ENCODE data around the gene SDK1. TPM values are rescaled to one million over a fixed set of nuclear protein-coding genes. Genes with fewer than 3 reads are reported as not detected.

SDK1 gene
- total and polyA plus RNA-seq, 2 experiments from 2014 or later, result not detected

DNA sequence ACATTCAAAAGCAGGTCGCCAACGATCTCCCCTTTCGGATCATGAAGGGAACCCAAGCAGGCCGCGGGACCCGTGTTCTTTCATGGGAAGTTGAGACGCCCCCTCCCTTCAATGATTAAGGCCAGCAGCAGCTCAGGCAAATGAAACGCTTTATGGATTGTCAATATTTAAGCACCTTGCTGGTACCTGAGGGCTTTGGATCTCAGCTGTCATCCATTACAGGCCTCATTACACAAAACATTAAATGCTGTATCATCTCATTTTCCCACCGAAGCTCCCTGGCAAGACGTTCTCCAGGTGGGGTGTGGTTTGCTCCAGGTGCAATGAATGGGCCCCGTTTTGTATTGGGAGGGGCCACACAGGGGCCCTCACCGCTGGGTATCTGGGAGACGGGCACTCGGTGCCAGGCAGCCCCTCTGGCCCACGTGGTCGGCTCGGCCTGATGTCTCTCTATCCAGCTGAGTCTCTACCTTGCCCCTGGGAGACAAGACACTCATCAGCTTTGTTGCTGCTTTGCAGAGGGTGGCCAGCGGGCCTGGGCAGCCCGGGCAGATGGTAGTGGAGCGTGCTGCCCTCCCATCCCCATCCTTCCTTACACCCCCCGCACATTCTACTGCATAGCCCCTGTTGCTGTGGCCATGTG, 925.0 kb downstream of the SDK1 start:
- Histone ChIP-seq H3K9me3 (ENCODE audit: low read depth) (no peaks in the 10 kb centered on the region), H3K27ac (no peak overlapping the region), H3K4me1 (ENCODE audit: insufficient read depth) (no peaks in the 10 kb centered on the region), H3K4me2 (ENCODE audit: unreplicated experiment) (no peak overlapping the region), H3F3A (ENCODE audit: insufficient read depth) (no peaks in the 10 kb centered on the region), H3K79me2 (ENCODE audit: insufficient read depth) (no peaks in the 10 kb centered on the region), H3K4me3 (no peak overlapping the region), H3K9ac (no peak overlapping the region), H2AFZ (no peak overlapping the region), H3K9me2 (ENCODE audit: insufficient read depth) (no peaks in the 10 kb centered on the region), H3K27me3 (replicated peaks; ENCODE audit: insufficient read depth) (no peaks in the 10 kb centered on the region), H4K20me1 (ENCODE audit: insufficient read depth) (no peaks in the 10 kb centered on the region), H3K36me3 (ENCODE audit: low read depth) (no peaks in the 10 kb centered on the region)
- no peak for DNase-seq
- 60% methylated on average over 21 of the region's 21 CpGs for WGBS, 2 experiments (ENCODE audit: low coverage in 1 of 2, low lambda C conversion rate in 2 of 2, missing lambda C conversion rate in 2 of 2)
- in situ Hi-C loops (cut with MboI), result no loop called here
- no peak for TF ChIP-seq EZH2 (IDR thresholded peaks at IDR 0.05; ENCODE audit: insufficient read depth, poor library complexity, severe bottlenecking)
- TF ChIP-seq EZH2phosphoT487 (IDR thresholded peaks at IDR 0.05; ENCODE audit: insufficient read depth, low read depth), result no peak

DNA sequence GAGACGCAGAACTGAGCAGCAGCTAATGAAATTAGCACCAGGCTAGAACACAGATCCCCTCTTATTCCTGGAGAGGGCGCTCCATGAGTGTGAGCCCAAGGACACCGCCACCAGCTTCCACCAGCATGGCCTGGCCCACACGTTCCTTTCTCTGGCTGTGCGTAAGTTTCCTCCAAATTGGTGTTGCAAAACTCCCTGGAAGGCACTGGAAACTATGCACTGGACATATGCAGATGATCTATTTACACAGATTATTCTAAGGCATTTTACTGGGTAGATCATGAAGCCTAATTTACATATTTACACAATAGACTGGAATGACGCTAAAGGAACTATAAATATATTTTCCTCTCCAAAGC, 925.5 kb downstream of the SDK1 start:
- Histone ChIP-seq H3K4me2 (ENCODE audit: unreplicated experiment) (no peak overlapping the region), H4K20me1 (ENCODE audit: insufficient read depth) (no peaks in the 10 kb centered on the region), H3K4me1 (ENCODE audit: insufficient read depth) (no peaks in the 10 kb centered on the region), H3K36me3 (ENCODE audit: low read depth) (no peaks in the 10 kb centered on the region), H3K9me2 (ENCODE audit: insufficient read depth) (no peaks in the 10 kb centered on the region), H3K27ac (no peak overlapping the region), H3K9ac (no peak overlapping the region), H3K79me2 (ENCODE audit: insufficient read depth) (no peaks in the 10 kb centered on the region), H3K9me3 (ENCODE audit: low read depth) (no peaks in the 10 kb centered on the region), H3K4me3 (no peak overlapping the region), H3F3A (ENCODE audit: insufficient read depth) (no peaks in the 10 kb centered on the region), H2AFZ (no peak overlapping the region), H3K27me3 (replicated peaks; ENCODE audit: insufficient read depth) (no peaks in the 10 kb centered on the region)
- no peak for DNase-seq
- 49 to 52% methylated on average over 6 of the region's 6 CpGs for WGBS, 2 experiments (ENCODE audit: low coverage in 1 of 2, low lambda C conversion rate in 2 of 2, missing lambda C conversion rate in 2 of 2)
- TF ChIP-seq EZH2phosphoT487 (IDR thresholded peaks at IDR 0.05; ENCODE audit: insufficient read depth, low read depth) (no peak), EZH2 (IDR thresholded peaks at IDR 0.05; ENCODE audit: insufficient read depth, poor library complexity, severe bottlenecking) (no peak)
- in situ Hi-C loops (cut with MboI), result no loop called here

DNA sequence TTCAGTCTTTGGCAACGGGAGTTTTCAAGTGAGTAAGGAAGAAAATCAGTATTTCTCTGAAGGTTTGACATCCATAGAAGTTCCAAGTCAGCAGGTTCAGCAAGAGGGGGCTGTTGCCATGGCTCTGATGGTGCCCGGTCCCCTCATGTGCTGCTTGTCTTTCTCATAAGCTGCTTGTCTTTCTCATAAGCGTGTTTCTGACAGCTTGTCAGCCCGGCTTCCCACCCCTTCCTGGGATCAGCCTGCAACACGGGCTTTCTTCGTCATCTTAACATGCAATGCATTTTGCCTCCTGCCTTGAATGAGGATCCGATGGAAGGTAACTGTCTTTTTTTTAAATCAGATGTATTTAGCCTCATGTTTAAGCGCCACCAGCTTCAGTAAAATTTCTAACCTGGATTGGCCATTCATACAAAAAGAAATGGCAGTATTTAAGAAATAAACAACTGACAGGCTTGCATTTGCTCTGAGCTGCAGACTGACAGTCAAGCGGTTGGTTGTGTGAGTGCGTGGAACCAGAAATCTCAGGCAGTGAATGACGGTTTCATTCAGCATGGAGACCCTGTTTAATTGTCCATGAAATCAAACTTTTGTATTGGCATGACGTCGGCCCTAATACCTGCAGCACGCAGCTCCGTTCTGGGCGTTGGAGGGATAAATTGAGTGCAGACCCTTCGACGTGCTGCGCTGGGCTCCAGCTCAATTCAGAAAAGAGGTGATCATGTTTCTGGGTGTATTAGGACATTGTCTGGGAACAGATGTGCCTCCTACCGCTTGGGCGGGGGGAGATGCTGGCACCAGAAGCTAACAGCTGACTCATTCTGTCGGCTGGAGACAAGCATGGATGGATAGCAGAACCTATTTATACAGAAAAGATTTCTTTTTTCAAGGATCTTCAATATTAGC, 926.3 kb downstream of the SDK1 start:
- no peaks in the 10 kb centered on the region for H4K20me1 ChIP-seq (ENCODE audit: insufficient read depth)
- 32 to 34% methylated on average over 22 of the region's 22 CpGs for WGBS, 2 experiments (ENCODE audit: low coverage in 1 of 2, low lambda C conversion rate in 2 of 2, missing lambda C conversion rate in 2 of 2)
- H3K27me3 ChIP-seq (replicated peaks; ENCODE audit: insufficient read depth), result no peaks in the 10 kb centered on the region
- H3K27ac ChIP-seq, result no peak overlapping the region
- no peak overlapping the region for H2AFZ ChIP-seq
- H3F3A ChIP-seq (ENCODE audit: insufficient read depth), result no peaks in the 10 kb centered on the region
- DNase-seq, result no peak
- no peak overlapping the region for H3K4me2 ChIP-seq (ENCODE audit: unreplicated experiment)
- H3K4me1 ChIP-seq (ENCODE audit: insufficient read depth), result no peaks in the 10 kb centered on the region
- in situ Hi-C loops (cut with MboI), result no loop called here
- H3K79me2 ChIP-seq (ENCODE audit: insufficient read depth), result no peaks in the 10 kb centered on the region
- H3K9ac ChIP-seq, result no peak overlapping the region
- no peak overlapping the region for H3K4me3 ChIP-seq
- H3K36me3 ChIP-seq (ENCODE audit: low read depth), result no peaks in the 10 kb centered on the region
- no peaks in the 10 kb centered on the region for H3K9me3 ChIP-seq (ENCODE audit: low read depth)
- H3K9me2 ChIP-seq (ENCODE audit: insufficient read depth), result no peaks in the 10 kb centered on the region
- no peak for TF ChIP-seq EZH2 (IDR thresholded peaks at IDR 0.05; ENCODE audit: insufficient read depth, poor library complexity, severe bottlenecking)
- TF ChIP-seq EZH2phosphoT487 (IDR thresholded peaks at IDR 0.05; ENCODE audit: insufficient read depth, low read depth), result no peak

DNA sequence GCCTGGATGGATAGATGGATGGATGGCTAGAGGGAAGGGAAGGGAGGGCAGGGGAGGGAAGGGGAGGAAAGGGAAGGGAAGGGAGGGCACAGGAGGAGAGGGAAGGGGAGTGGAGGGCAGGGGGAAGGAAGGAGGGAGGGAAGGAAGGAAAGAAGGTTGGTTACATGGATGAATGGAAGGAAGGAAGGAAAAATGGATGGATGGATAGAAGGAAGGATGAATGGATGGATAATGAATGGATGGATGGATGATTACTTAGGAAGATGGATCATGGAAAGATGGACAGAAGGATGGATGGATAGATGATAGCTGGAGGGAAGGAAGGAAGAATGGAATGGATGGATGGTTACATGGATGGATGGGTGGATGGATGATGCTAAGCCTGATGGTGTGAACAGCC, 929.3 kb downstream of the SDK1 start:
- Histone ChIP-seq H3K4me3 (no peak overlapping the region), H3K27me3 (replicated peaks; ENCODE audit: insufficient read depth) (no peaks in the 10 kb centered on the region), H3F3A (ENCODE audit: insufficient read depth) (no peaks in the 10 kb centered on the region), H3K79me2 (ENCODE audit: insufficient read depth) (no peaks in the 10 kb centered on the region), H3K9ac (no peak overlapping the region), H3K9me3 (ENCODE audit: low read depth) (no peaks in the 10 kb centered on the region), H3K36me3 (ENCODE audit: low read depth) (no peaks in the 10 kb centered on the region), H4K20me1 (ENCODE audit: insufficient read depth) (no peaks in the 10 kb centered on the region), H3K9me2 (ENCODE audit: insufficient read depth) (no peaks in the 10 kb centered on the region), H3K27ac (no peak overlapping the region), H3K4me1 (ENCODE audit: insufficient read depth) (no peaks in the 10 kb centered on the region), H3K4me2 (ENCODE audit: unreplicated experiment) (no peak overlapping the region), H2AFZ (no peak overlapping the region)
- no peak for DNase-seq
- TF ChIP-seq EZH2 (IDR thresholded peaks at IDR 0.05; ENCODE audit: insufficient read depth, poor library complexity, severe bottlenecking) (no peak), EZH2phosphoT487 (IDR thresholded peaks at IDR 0.05; ENCODE audit: insufficient read depth, low read depth) (no peak)
- in situ Hi-C loops (cut with MboI), result no loop called here

Measured in GM23248 (cell line).